IPS-15b (cell line): Measurements from ENCODE around the gene WBP2NL.

ENCODE experiments used
- H3K27me3 ChIP-seq: one replicate; pipeline ENCODE4 v1.6.1; 2013; ENCODE audit warnings: low read length; ENCODE audit not compliant: control insufficient read depth, insufficient read depth
- H3K36me3 ChIP-seq: one replicate; pipeline ENCODE4 v1.6.1; 2013; ENCODE audit warnings: low read length; ENCODE audit not compliant: control insufficient read depth, insufficient read depth
- H3K4me1 ChIP-seq: one replicate; pipeline ENCODE4 v1.6.1; 2013; ENCODE audit warnings: mild to moderate bottlenecking, low read length; ENCODE audit not compliant: control insufficient read depth, insufficient read depth
- H3K4me3 ChIP-seq: one replicate; pipeline ENCODE4 v1.5.1; 2013; ENCODE audit warnings: low read depth, low read length
- H3K9ac ChIP-seq: one replicate; pipeline ENCODE4 v1.6.1; 2013; ENCODE audit warnings: low read depth, mild to moderate bottlenecking, low read length
- H3K9me3 ChIP-seq: one replicate; pipeline ENCODE4 v1.6.1; 2013; ENCODE audit warnings: mild to moderate bottlenecking, low read length; ENCODE audit not compliant: control insufficient read depth, insufficient read depth

The WBP2NL gene

GRCh38 chr22:41969110-41969646, 29.4 kb upstream of the WBP2NL start, which contains the start of gene SEPTIN3:
SEPTIN3 (plus strand) TSS chr22:41969443; CDS start chr22:41971493, 2,050 bp downstream.
- Histone ChIP-seq H3K9me3 (no peaks in the 10 kb centered on the region), H3K9ac (no peak within 1 kb of the TSS), H3K4me1 (peaks cover 2% of the 10 kb centered on the region), H3K27me3 (peaks cover 5% of the 10 kb centered on the region), H3K4me3 (no peak within 1 kb of the TSS), H3K36me3 (no peaks in the 10 kb centered on the region)

GRCh38 chr22:41970601-41971000, 28.0 kb upstream of the WBP2NL start:
- Histone ChIP-seq H3K36me3 (no peaks in the 10 kb centered on the region), H3K4me3 (no peak overlapping the region)

GRCh38 chr22:41971431-41971830, 27.2 kb upstream of the WBP2NL start:
- Histone ChIP-seq H3K9me3 (no peaks in the 10 kb centered on the region), H3K4me3 (no peak overlapping the region), H3K9ac (no peak overlapping the region), H3K27me3 (peaks cover 21% of the 10 kb centered on the region), H3K36me3 (no peaks in the 10 kb centered on the region), H3K4me1 (peaks cover 2% of the 10 kb centered on the region)

More at GRCh38 chr22:41970601-41971000, 28.0 kb upstream of the WBP2NL start:
- no peaks in the 10 kb centered on the region for H3K9me3 ChIP-seq
- H3K27me3 ChIP-seq, result peaks cover 14% of the 10 kb centered on the region
- peaks cover 2% of the 10 kb centered on the region for H3K4me1 ChIP-seq
- H3K9ac ChIP-seq, result no peak overlapping the region

- H3K4me3 ChIP-seq, result no peak overlapping the region
- peaks cover 5% of the 10 kb centered on the region for H3K4me1 ChIP-seq
- no peaks in the 10 kb centered on the region for H3K36me3 ChIP-seq
- no peaks in the 10 kb centered on the region for H3K9me3 ChIP-seq
- no peak overlapping the region for H3K9ac ChIP-seq
- peaks cover 24% of the 10 kb centered on the region for H3K27me3 ChIP-seq
Measured at GRCh38 chr22:41974691-41975290, 23.8 kb upstream of the WBP2NL start.

- Histone ChIP-seq H3K4me3 (peak overlapping the region; percentile 37), H3K27me3 (peaks cover 24% of the 10 kb centered on the region), H3K36me3 (no peaks in the 10 kb centered on the region), H3K9me3 (no peaks in the 10 kb centered on the region), H3K4me1 (peaks cover 5% of the 10 kb centered on the region), H3K9ac (no peak overlapping the region)
Measured at GRCh38 chr22:41975299-41976069, 23.1 kb upstream of the WBP2NL start.

GRCh38 chr22:41976070-41976901, 22.3 kb upstream of the WBP2NL start:
- Histone ChIP-seq H3K4me1 (peaks cover 5% of the 10 kb centered on the region), H3K4me3 (peak overlapping the region; percentile 37), H3K36me3 (no peaks in the 10 kb centered on the region), H3K27me3 (peaks cover 24% of the 10 kb centered on the region), H3K9me3 (no peaks in the 10 kb centered on the region), H3K9ac (no peak overlapping the region)

- Histone ChIP-seq H3K9ac (no peak overlapping the region), H3K9me3 (no peaks in the 10 kb centered on the region), H3K36me3 (no peaks in the 10 kb centered on the region), H3K4me3 (peak overlapping the region; percentile 88), H3K27me3 (peaks cover 24% of the 10 kb centered on the region), H3K4me1 (peaks cover 5% of the 10 kb centered on the region)
Measured at GRCh38 chr22:41976961-41977566, 21.5 kb upstream of the WBP2NL start.

GRCh38 chr22:41978732-41979131, 19.9 kb upstream of the WBP2NL start:
- H3K27me3 ChIP-seq, result peaks cover 19% of the 10 kb centered on the region
- no peak overlapping the region for H3K9ac ChIP-seq
- H3K9me3 ChIP-seq, result no peaks in the 10 kb centered on the region
- H3K4me3 ChIP-seq, result no peak overlapping the region
- no peaks in the 10 kb centered on the region for H3K36me3 ChIP-seq
- peaks cover 5% of the 10 kb centered on the region for H3K4me1 ChIP-seq

GRCh38 chr22:41979423-41980250, 19.0 kb upstream of the WBP2NL start:
- Histone ChIP-seq H3K9me3 (no peaks in the 10 kb centered on the region), H3K9ac (no peak overlapping the region), H3K4me3 (no peak overlapping the region), H3K27me3 (peaks cover 19% of the 10 kb centered on the region), H3K4me1 (peaks cover 5% of the 10 kb centered on the region), H3K36me3 (no peaks in the 10 kb centered on the region)

GRCh38 chr22:41982865-41983264, 15.7 kb upstream of the WBP2NL start:
- H3K4me1 ChIP-seq, result peaks cover 5% of the 10 kb centered on the region
- no peak overlapping the region for H3K9ac ChIP-seq
- no peaks in the 10 kb centered on the region for H3K9me3 ChIP-seq
- H3K4me3 ChIP-seq, result no peak overlapping the region
- no peaks in the 10 kb centered on the region for H3K27me3 ChIP-seq
- H3K36me3 ChIP-seq, result no peaks in the 10 kb centered on the region
